Endometrium (tissue), 2 donors: ENCODE results near the gene CEP164.

Source experiments
- FAIRE-seq: peaks from 2 replicates; lab custom pipeline; 2012; peaks lifted over from hg19 to GRCh38; lab: Jason Lieb, UNC
- donor health status: control.
- donor health status: control.

CEP164 gene

GRCh38 chr11:117327567-117328374 lies at the start of gene CEP164:
Gene CEP164 (plus strand): TSS chr11:117327854. CDS start chr11:117338587, 10,733 bp downstream.
- peak; percentile 80 for FAIRE-seq

GRCh38 chr11:117278347-117278746 lies 49.3 kb upstream of the CEP164 start:
- FAIRE-seq, result no peak

GRCh38 chr11:117279711-117280376 lies 47.8 kb upstream of the CEP164 start:
- FAIRE-seq, result no peak

- no peak for FAIRE-seq
Measured at GRCh38 chr11:117281159-117281558, 46.5 kb upstream of the CEP164 start.

GRCh38 chr11:117281869-117282268 lies 45.8 kb upstream of the CEP164 start:
- no peak for FAIRE-seq

- FAIRE-seq, result no peak
Measured at GRCh38 chr11:117282956-117283355, 44.7 kb upstream of the CEP164 start.

GRCh38 chr11:117284053-117284452 lies 43.6 kb upstream of the CEP164 start:
- FAIRE-seq, result no peak

GRCh38 chr11:117286588-117286987 lies 41.1 kb upstream of the CEP164 start:
- no peak for FAIRE-seq

GRCh38 chr11:117287668-117288067 lies 40.0 kb upstream of the CEP164 start:
- FAIRE-seq, result no peak

- FAIRE-seq, result no peak
Measured at GRCh38 chr11:117289795-117290194, 37.9 kb upstream of the CEP164 start.

- FAIRE-seq, result no peak
Measured at GRCh38 chr11:117290809-117291396, 36.8 kb upstream of the CEP164 start, which contains the start of gene BACE1-AS. Gene BACE1-AS (plus strand): TSS chr11:117291346.

GRCh38 chr11:117292616-117293015 lies 35.0 kb upstream of the CEP164 start:
- no peak for FAIRE-seq

GRCh38 chr11:117295438-117296137 lies 32.1 kb upstream of the CEP164 start:
- FAIRE-seq, result no peak

- FAIRE-seq, result no peak
Measured at GRCh38 chr11:117296881-117297280, 30.8 kb upstream of the CEP164 start.

GRCh38 chr11:117298195-117298594 lies 29.5 kb upstream of the CEP164 start:
- no peak for FAIRE-seq

- no peak for FAIRE-seq
Measured at GRCh38 chr11:117299351-117300282, 28.0 kb upstream of the CEP164 start.

- FAIRE-seq, result no peak
Measured at GRCh38 chr11:117300283-117300663, 27.4 kb upstream of the CEP164 start.

- no peak for FAIRE-seq
Measured at GRCh38 chr11:117300773-117301172, 26.9 kb upstream of the CEP164 start.

- no peak for FAIRE-seq
Measured at GRCh38 chr11:117302228-117302627, 25.4 kb upstream of the CEP164 start.

- no peak for FAIRE-seq
Measured at GRCh38 chr11:117303101-117303500, 24.6 kb upstream of the CEP164 start.

- FAIRE-seq, result no peak
Measured at GRCh38 chr11:117303646-117304315, 23.9 kb upstream of the CEP164 start.
